Transverse colon (tissue), 4 donors: ENCODE measurements around the gene SNRPA1. TPM values are rescaled to one million over a fixed set of nuclear protein-coding genes. Genes with fewer than 3 reads are reported as not detected.
"Not testable (repeated sequence)": the region's sequence is repeated elsewhere in the genome, so short reads cannot be mapped to it uniquely, and the experiment has no call there.

Experiments
- DNase-seq: peaks from one replicate; pipeline ENCODE4 v3.0.0-alpha.2; 2019
- H3K27ac ChIP-seq, 4 donors: fragments of 200-600 bp; sonication (generic); 2 replicates each; pipeline ENCODE4 v1.5.1; 2016 to 2018; ENCODE audit warnings: inconsistent platforms in 4 of 4
- H3K27me3 ChIP-seq: fragments of 200-600 bp; sonication (generic); 2 replicates; pipeline ENCODE4 v1.5.1; 2017; ENCODE audit warnings: inconsistent platforms
- H3K36me3 ChIP-seq, 4 donors: fragments of 200-600 bp; sonication (generic); 2 replicates each; pipeline ENCODE4 v1.5.1; 2017 to 2019; ENCODE audit warnings: inconsistent platforms in 4 of 4
- H3K4me1 ChIP-seq, 4 donors: fragments of 200-600 bp; sonication (generic); 2 replicates each; pipeline ENCODE4 v1.5.1; 2017 to 2020; ENCODE audit warnings: inconsistent platforms in 4 of 4
- H3K4me3 ChIP-seq, 4 donors: fragments of 200-600 bp; sonication (generic); 1 replicate in 1 of 4; 2 replicates in 3 of 4; pipeline versions ENCODE4 v1.5.1 to v1.6.1; 2017 to 2019; ENCODE audit warnings: inconsistent platforms in 4 of 4
- H3K9me3 ChIP-seq, 2 donors: fragments of 200-600 bp; sonication (generic); 2 replicates each; pipeline ENCODE4 v1.5.1; 2017 to 2019; ENCODE audit warnings: inconsistent platforms in 2 of 2
- EP300 ChIP-seq: sonication (generic); formaldehyde crosslinking; IDR thresholded peaks from one replicate; pipeline ENCODE4 v1.6.1; 2017; ENCODE audit warnings: antibody characterized with exemption, low read depth
- POLR2A ChIP-seq: fragments of 450-650 bp; IDR thresholded peaks from one replicate; pipeline ENCODE4 v1.6.1; 2016; ENCODE audit warnings: antibody characterized with exemption, mild to moderate bottlenecking, moderate library complexity
- POLR2AphosphoS5 ChIP-seq, 3 donors: sonication (generic); formaldehyde crosslinking; IDR thresholded peaks; one replicate each; pipeline ENCODE4 v1.6.1; 2016; ENCODE audit warnings: antibody characterized with exemption in 3 of 3
- WGBS, 2 donors: methylation state at CpG; one replicate each; pipeline ENCODE4 v1.1.5; 2018; ENCODE audit warnings: low coverage in 1 of 2; 5-methylcytosine and 5-hydroxymethylcytosine counted together
- in situ Hi-C, 4 donors: fragments of 200-750 bp; cut with MboI; loops; one replicate each; pipeline versions ENCODE4 v1.15.0 to v1.15.1; 2017; ENCODE audit warnings: low sequenced_read_pairs in 3 of 4, low pct_ligation_motif_present in 1 of 4, low pct_unique_long_range_greater_than_20kb in 1 of 4
- intact Hi-C: fragments of 100-400 bp; cut with DNase I; formaldehyde crosslinking; loops from one replicate; pipeline ENCODE4 v1.15.1; 2023; ENCODE audit warnings: low total_unique reads
- total RNA-seq, 4 donors: library from RNA; depleted of rRNA; stranded (reverse); fragments of >200 nt; gene quantifications; one replicate each; pipeline ENCODE4 v1.1.0, GENCODE V29; 2016
- TF ChIP-seq, protein P1 (sequence below), 5 experiments: fragments of 200-600 bp in 3 of 5; fragments of 450-650 bp in 2 of 5; sonication (generic) in 3 of 5; IDR thresholded peaks; 1 replicate in 2 of 5; 2 replicates in 3 of 5; pipeline ENCODE4 v1.5.1; 2016 to 2017; ENCODE audit warnings: antibody characterized with exemption in 5 of 5, inconsistent platforms in 3 of 5, mild to moderate bottlenecking in 2 of 5, moderate library complexity in 1 of 5

SNRPA1 gene
- total RNA-seq, 4 donors from 2014 or later = 7.8 to 54.0 (median 25.8) TPM

DNA sequence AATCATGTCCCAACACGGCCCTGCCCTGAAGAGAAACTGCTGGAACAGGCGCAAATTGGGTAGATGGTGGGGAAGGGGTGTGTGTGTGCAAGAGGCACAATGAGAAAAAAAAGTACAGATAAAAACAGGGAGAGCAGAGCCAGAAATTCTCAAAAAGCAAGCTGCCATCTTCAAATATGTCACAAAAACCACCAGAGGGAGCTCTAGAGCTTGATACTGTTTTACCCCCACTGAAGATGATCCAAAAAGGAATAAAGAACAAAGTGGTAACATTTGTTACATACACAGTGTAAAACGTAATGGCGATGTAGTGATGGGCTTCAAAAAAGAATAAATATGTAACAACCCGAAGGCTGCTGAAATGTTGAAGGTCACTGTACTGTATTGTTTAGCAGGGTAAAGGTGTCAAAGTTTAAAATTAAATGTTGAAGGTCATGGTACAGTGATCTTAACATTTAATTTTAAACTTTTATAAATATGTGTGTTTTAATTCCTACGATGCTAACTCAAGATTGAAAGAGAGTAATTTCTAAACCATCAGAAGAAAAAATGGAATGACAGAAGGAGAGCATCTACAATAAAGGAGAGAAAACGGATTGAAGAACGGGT lies 6.0 kb downstream of the SNRPA1 start:
- WGBS, 2 donors = 54 to 66% methylated on average over 6 to 8 of the region's 8 CpGs
- Histone ChIP-seq H3K27me3 (no peaks in the 10 kb centered on the region), H3K4me3 (no peak overlapping the region), H3K9me3 (no peaks in the 10 kb centered on the region), H3K27ac (peak overlapping the region in 2 of 4 donors; percentile 21 to 24), H3K4me1 (peaks cover 11 to 41% (median 20%) of the 10 kb centered on the region in 4 donors), H3K36me3 (peaks cover 0 to 37% (median 14%) of the 10 kb centered on the region in 4 donors)
- no peak for DNase-seq
- in situ Hi-C loops (no loop called here), intact Hi-C loops (no loop called here)
- TF ChIP-seq EP300 = no peak
- TF ChIP-seq, protein P1, sequence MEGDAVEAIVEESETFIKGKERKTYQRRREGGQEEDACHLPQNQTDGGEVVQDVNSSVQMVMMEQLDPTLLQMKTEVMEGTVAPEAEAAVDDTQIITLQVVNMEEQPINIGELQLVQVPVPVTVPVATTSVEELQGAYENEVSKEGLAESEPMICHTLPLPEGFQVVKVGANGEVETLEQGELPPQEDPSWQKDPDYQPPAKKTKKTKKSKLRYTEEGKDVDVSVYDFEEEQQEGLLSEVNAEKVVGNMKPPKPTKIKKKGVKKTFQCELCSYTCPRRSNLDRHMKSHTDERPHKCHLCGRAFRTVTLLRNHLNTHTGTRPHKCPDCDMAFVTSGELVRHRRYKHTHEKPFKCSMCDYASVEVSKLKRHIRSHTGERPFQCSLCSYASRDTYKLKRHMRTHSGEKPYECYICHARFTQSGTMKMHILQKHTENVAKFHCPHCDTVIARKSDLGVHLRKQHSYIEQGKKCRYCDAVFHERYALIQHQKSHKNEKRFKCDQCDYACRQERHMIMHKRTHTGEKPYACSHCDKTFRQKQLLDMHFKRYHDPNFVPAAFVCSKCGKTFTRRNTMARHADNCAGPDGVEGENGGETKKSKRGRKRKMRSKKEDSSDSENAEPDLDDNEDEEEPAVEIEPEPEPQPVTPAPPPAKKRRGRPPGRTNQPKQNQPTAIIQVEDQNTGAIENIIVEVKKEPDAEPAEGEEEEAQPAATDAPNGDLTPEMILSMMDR (IDR thresholded peaks at IDR 0.05) = peak; percentile 57 to 68 (median 62)

GRCh38 chr15:101287342-101287741 lies 7.7 kb downstream of the SNRPA1 start:
- in situ Hi-C loops, DNase-seq, H3K27me3 ChIP-seq, H3K9me3 ChIP-seq, H3K27ac ChIP-seq, intact Hi-C loops, H3K4me3 ChIP-seq: not testable (repeated sequence)
- 96 to 97% methylated on average over 6 of the region's 6 CpGs for WGBS, 2 donors
- peaks cover 0 to 52% (median 22%) of the 10 kb centered on the region in 4 donors for H3K36me3 ChIP-seq
- H3K4me1 ChIP-seq = peaks cover 0 to 24% (median 7%) of the 10 kb centered on the region in 4 donors

DNA sequence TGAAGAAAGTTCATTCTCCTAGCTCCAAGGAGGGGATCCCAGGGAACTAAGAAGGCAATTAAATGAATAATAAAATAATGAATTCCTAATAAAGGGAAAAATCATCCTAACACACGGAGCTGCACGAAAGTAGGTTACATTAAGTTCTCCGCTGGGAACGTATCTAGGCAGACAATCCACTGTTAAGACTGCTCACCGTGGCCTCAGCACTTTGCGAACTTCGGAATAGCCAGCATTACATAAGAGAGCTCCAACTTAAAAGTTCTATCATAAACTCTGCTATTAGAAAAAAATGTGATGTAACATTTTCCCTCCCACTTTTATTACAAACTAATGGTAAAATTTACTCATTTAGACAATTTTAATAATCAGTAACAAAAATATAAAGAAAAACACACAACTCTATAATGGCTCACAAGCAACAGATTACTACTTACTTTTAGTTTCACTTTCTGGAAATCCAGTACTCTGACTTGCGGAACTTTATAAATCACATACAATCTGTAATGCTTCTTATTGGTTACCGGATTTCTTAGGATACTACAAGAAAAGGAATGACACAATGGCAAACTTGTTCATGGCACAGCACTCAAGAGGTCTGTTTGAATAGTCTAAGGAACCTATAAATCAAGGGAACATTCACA lies 8.5 kb downstream of the SNRPA1 start:
- TF ChIP-seq POLR2AphosphoS5 (IDR thresholded peaks at IDR 0.05) (no peak), POLR2A (no peak), EP300 (no peak)
- TF ChIP-seq, protein P1 (IDR thresholded peaks at IDR 0.05) = no peak
- DNase-seq = no peak
- in situ Hi-C loops (no loop called here), intact Hi-C loops (no loop called here)
- WGBS, 2 donors = 84% methylated on average over 7 to 9 of the region's 9 CpGs
- no peaks in the 10 kb centered on the region for H3K27me3 ChIP-seq
- H3K36me3 ChIP-seq = peaks cover 0 to 51% (median 24%) of the 10 kb centered on the region in 4 donors
- H3K9me3 ChIP-seq = no peaks in the 10 kb centered on the region
- H3K27ac ChIP-seq = no peak overlapping the region
- H3K4me3 ChIP-seq = no peak overlapping the region
- peaks cover 0 to 16% (median 4%) of the 10 kb centered on the region in 4 donors for H3K4me1 ChIP-seq

- Histone ChIP-seq H3K9me3 (no peaks in the 10 kb centered on the region), H3K4me3 (no peak overlapping the region), H3K27me3 (no peaks in the 10 kb centered on the region), H3K4me1 (peaks cover 0 to 12% (median 6%) of the 10 kb centered on the region in 4 donors), H3K27ac (no peak overlapping the region), H3K36me3 (peaks cover 0 to 55% (median 24%) of the 10 kb centered on the region in 4 donors)
- TF ChIP-seq POLR2A (no peak), EP300 (no peak), POLR2AphosphoS5 (IDR thresholded peaks at IDR 0.05) (no peak)
- TF ChIP-seq, protein P1 (IDR thresholded peaks at IDR 0.05) = no peak
- in situ Hi-C loops = no loop called here
- WGBS, 2 donors = 76 to 79% methylated on average over 4 to 6 of the region's 6 CpGs
- no peak for DNase-seq
- intact Hi-C loops = no loop called here
These were observed 11.1 kb downstream of the SNRPA1 start for GRCh38 chr15:101283931-101284330.
